GM21447 (cell line): ENCODE results near the gene XYLT1.
A peak's percentile ranks its signal among the peaks of the same experiment; 100 is the strongest.

ENCODE experiments used
- ATAC-seq: cut with Tn5 transposase; IDR thresholded peaks from one replicate; pipeline ENCODE4 v1.9.1; 2021; ENCODE audit not compliant: unreplicated experiment

Gene XYLT1

GRCh38 chr16:17072104-17072503 is 398.7 kb downstream of the XYLT1 start:
- ATAC-seq: no peak

GRCh38 chr16:17070882-17071592 is 399.7 kb downstream of the XYLT1 start:
- ATAC-seq: peak; percentile 76

GRCh38 chr16:17069681-17070080 is 401.1 kb downstream of the XYLT1 start:
- ATAC-seq: no peak

- ATAC-seq: peak; percentile 33
Observed at GRCh38 chr16:17068524-17068923, 402.2 kb downstream of the XYLT1 start.

GRCh38 chr16:17067882-17068281 is 402.9 kb downstream of the XYLT1 start:
- ATAC-seq: no peak

- no peak for ATAC-seq
Observed at GRCh38 chr16:17063201-17064139, 407.3 kb downstream of the XYLT1 start.

- no peak for ATAC-seq
Observed at GRCh38 chr16:17062676-17063075, 408.1 kb downstream of the XYLT1 start.

GRCh38 chr16:17061326-17061725 is 409.4 kb downstream of the XYLT1 start:
- ATAC-seq: no peak

GRCh38 chr16:17058471-17058870 is 412.3 kb downstream of the XYLT1 start:
- ATAC-seq: no peak

- ATAC-seq: no peak
Observed at GRCh38 chr16:17056666-17057065, 414.1 kb downstream of the XYLT1 start.

- no peak for ATAC-seq
Observed at GRCh38 chr16:17053536-17054160, 417.1 kb downstream of the XYLT1 start.
